ELR (cell line): Measurements from ENCODE around the gene TMPRSS6.

ENCODE experiments used
- DNase-seq: peaks from one replicate; pipeline ENCODE4 v3.0.0-alpha.2; 2015; ENCODE audit warnings: low read depth

TMPRSS6 gene

DNA sequence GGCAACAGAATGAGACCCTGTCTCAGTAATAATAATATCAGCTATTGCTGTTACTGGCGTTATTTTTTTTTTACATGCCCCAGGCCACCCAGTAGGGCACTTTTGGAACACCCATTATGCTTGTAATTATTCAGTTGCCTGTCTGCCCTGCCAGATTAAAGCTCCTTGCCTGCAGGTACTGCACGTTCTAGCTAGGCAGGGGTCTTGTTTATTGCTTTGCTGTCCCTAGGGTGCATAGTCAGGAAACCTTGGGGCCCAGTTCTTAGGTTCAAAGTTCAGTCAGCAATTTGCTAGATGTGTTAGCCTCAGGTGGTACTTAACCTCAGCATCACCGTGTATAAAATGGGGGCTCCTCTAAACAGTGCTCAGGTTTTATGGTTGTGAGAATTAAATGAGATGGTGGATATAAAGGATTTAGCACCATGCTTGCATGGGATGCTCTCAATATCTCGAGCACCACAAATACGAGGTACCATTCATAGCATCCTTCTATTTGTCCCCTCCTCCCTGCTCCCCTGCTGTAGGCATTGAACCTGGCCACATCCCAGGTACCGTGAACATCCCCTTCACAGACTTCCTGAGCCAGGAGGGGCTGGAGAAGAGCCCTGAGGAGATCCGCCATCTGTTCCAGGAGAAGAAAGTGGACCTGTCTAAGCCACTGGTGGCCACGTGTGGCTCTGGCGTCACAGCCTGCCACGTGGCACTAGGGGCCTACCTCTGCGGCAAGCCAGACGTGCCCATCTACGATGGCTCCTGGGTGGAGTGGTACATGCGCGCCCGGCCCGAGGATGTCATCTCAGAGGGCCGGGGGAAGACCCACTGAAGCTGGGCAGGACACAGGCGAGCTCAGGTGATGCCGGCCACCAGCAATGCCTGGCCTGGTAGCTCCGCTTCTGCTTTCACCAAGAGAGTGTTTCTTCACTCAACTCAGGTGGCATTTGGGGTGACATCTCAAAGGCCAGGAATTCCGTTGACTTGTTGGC is 80.5 kb downstream of the TMPRSS6 start:
- no peak for DNase-seq

- no peak for DNase-seq
These were observed 82.0 kb downstream of the TMPRSS6 start for GRCh38 chr22:37027556-37027955.

GRCh38 chr22:37026325-37026724 is 83.2 kb downstream of the TMPRSS6 start:
- no peak for DNase-seq

- no peak for DNase-seq
These were observed 83.9 kb downstream of the TMPRSS6 start for GRCh38 chr22:37025500-37026070.

DNA sequence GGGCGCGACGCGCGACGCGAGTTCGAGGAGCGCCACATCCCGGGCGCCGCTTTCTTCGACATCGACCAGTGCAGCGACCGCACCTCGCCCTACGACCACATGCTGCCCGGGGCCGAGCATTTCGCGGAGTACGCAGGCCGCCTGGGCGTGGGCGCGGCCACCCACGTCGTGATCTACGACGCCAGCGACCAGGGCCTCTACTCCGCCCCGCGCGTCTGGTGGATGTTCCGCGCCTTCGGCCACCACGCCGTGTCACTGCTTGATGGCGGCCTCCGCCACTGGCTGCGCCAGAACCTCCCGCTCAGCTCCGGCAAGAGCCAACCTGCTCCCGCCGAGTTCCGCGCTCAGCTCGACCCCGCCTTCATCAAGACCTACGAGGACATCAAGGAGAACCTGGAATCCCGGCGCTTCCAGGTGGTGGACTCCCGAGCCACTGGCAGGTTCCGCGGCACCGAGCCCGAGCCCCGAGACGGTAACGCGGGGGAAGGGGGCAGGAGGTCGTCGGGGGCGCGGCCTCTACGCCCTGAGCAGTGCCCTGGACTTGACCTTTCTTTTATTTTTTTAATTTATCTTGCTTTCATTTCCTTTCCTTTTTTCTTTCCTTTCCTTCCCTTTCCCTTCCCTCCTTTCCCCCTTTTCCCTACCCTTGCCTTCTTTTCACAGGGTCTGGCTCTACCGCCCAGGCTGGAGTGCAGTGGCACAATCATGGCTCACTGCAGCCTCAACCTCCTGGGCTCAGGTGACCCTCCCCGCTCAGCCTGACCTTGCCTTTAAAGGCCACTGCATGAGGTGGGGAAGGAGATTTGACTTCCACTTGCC is 85.0 kb downstream of the TMPRSS6 start:
- DNase-seq, result no peak

DNA sequence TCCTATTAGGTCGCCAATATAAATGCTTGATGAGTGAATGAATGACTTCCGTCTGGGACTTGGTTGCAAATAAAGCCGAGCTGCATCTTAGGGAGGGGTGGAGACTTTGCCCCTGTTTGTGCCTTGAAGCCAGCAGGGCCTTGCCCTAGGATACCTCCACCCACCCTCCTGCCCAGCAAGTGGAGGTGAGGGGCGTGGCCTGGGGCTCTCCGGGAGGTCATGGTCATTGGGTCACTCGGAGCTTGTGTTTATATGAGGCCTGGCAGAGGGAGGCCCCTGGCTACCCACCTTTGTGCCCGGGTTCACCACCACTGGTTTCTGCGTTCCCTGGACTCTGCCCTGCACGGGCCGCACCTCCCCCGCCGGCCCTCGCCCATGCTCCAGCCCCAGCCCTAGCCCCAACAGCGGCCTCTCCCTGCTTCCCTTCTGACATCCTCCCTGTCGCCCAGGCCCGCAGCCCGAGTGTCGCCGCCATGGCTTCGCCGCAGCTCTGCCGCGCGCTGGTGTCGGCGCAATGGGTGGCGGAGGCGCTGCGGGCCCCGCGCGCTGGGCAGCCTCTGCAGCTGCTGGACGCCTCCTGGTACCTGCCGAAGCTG is 85.7 kb downstream of the TMPRSS6 start:
- no peak for DNase-seq

- DNase-seq, result no peak
These were observed 86.8 kb downstream of the TMPRSS6 start for GRCh38 chr22:37022483-37023337.

DNA sequence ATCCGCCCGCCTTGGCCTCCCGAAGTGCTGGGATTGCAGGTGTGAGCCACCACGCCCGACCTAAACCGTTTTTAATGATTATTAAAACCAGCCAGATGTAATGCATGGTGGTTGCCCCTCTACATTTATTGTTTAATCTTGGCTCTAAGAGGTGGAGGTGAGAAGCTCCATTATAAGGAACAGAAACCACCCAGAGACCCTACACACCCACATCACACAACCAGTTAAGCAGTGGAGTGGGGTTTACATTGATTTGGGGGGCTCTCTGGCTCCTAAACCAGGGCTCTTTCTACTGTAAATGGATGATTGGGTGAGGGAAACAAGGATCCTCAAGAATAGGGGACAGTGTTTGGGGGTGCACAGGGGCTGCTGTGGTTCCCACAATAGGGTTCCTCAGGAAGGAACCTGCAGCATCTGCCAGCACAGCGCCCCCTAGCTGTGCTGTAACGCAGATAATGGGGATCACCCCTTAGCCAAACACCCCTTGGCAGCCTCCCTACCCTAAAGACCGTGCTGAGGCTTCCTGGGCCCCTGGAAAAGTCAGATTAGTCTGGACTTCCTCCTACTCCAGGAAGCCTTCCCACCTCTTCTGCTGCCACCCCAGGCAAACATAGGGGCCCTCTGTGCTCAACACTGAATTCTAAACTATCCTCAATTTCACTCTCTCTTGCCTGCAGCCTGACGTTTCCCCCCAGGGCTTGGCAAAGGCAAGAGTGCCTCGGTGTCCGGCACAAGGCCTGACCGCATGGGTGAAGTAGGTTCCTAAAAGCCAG is 87.6 kb downstream of the TMPRSS6 start:
- peak; percentile 65 for DNase-seq

DNA sequence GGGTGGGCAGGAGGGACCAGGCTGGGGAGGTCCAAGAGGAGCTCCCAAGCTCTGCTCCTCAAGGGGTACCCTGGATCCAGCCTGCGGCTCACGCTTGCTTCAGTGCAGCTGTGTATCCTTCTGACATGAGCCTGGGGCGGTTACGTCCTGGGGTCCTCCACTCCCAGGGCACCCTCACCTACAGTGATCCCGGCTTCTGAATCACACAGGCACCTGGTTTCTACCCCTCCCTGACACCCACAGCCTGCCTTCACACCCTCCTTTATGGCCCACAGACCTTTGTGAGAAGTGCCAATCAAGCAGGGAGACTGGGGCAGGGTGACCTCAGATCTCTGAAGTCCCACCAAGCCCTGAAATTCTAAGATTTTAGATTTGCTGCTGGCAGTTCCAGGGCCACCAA is 88.5 kb downstream of the TMPRSS6 start:
- DNase-seq, result no peak

- DNase-seq, result peak; percentile 60
These were observed 89.4 kb downstream of the TMPRSS6 start for GRCh38 chr22:37020192-37020479.

DNA sequence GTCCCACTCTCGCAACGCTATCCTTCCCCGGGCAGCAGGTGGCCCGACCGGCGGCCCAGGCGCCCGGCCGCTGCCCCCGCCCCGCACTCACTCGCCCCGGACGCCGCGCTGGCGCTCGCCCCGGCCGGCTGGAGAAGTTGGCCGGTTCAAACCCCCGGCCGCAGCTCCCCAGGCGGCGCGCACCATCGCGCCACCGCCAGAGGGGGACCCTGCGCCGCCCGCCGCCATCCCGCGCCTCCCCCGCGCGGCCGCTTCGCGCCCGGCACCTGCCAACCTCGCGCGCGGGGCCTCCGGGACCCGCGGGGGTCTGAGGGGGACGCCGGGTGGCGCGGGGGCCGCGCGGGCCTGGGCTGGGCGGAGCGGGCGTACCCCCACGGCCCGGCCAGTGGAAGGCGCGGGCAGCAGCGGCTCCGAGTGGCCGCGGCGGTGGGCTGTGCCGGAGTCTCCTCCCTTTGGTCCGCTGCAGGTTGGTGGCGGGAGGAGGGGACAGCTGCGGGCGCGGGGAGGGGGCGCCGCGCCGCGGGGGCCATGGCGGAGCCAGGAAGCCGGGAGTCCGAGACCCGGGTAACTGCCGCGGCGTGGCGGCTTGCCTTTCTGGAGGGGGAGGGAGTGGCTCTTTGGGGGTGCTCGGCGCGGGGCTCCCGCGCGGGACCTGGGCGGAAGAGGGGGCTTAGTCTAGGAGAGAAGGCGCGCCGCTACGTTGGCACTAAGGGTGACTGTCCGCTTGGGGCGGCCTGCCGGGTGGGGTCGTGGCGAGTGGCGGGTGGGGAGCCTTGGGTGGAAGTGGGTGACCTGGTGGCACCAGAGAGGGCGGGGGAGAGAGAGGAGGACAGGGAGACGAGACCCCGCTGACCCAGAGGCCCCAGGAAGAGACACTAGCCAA is 90.0 kb downstream of the TMPRSS6 start, which contains the start of the genes MPST and TST:
Gene MPST, plus strand, starts transcription at position 434 of the 883 bp plus-strand sequence. Its CDS starts 95 bp downstream, at position 529.
Gene TST, minus strand, starts transcription at position 139 of the 883 bp plus-strand sequence. CDS start 715 bp downstream, outside the sequence.
- DNase-seq, result peak; percentile 75

- peak; percentile 60 for DNase-seq
These were observed 90.7 kb downstream of the TMPRSS6 start for GRCh38 chr22:37018815-37019308.

GRCh38 chr22:37018086-37018814 is 91.3 kb downstream of the TMPRSS6 start:
- no peak for DNase-seq

GRCh38 chr22:37017356-37017755 is 92.2 kb downstream of the TMPRSS6 start:
- DNase-seq, result no peak

GRCh38 chr22:37016134-37016910 is 93.2 kb downstream of the TMPRSS6 start:
- no peak for DNase-seq

- DNase-seq, result no peak
These were observed 94.0 kb downstream of the TMPRSS6 start for GRCh38 chr22:37015587-37015878.
